HepG2 (cell line): ENCODE measurements around the gene EWSR1. TPM values are rescaled to one million over a fixed set of nuclear protein-coding genes. Genes with fewer than 3 reads are reported as not detected.

Experiments used
- ARID4A ChIP-seq: sonication (generic); formaldehyde crosslinking; IDR thresholded peaks from 2 replicates; pipeline ENCODE4 v1.5.0; 2020; ENCODE audit warnings: mild to moderate bottlenecking, missing genetic modification reagents, borderline replicate concordance
- ARNT ChIP-seq: fragments of 450-650 bp; IDR thresholded peaks from 2 replicates; pipeline ENCODE4 v1.6.1; 2017
- ATF7 ChIP-seq, 2 experiments: fragments of 450-650 bp in 1 of 2; sonication (generic) in 1 of 2; formaldehyde crosslinking in 1 of 2; IDR thresholded peaks; 2 replicates each; pipeline versions ENCODE4 v1.4.0 to v1.6.1; 2016 to 2020; ENCODE audit warnings: antibody characterized with exemption in 1 of 2, mild to moderate bottlenecking in 1 of 2, missing genetic modification reagents in 1 of 2
- BRCA1 ChIP-seq: sonication (generic); formaldehyde crosslinking; IDR thresholded peaks from 2 replicates; pipeline ENCODE4 v1.4.0; 2020; ENCODE audit warnings: missing genetic modification reagents
- DMAP1 ChIP-seq: IDR thresholded peaks from 2 replicates; pipeline ENCODE4 v1.6.1; 2016
- FOXO4 ChIP-seq: sonication (generic); formaldehyde crosslinking; conservative IDR thresholded peaks from 2 replicates; pipeline ENCODE4 v1.8.1; 2023; ENCODE audit warnings: missing genetic modification reagents
- HMG20B ChIP-seq: conservative IDR thresholded peaks from 2 replicates; pipeline ENCODE4 v1.6.1; 2016; ENCODE audit warnings: missing genetic modification reagents, missing compliant biosample characterization
- KDM6A ChIP-seq: IDR thresholded peaks from 2 replicates; pipeline ENCODE4 v1.6.1; 2016; ENCODE audit warnings: low read depth
- MIER2 ChIP-seq: IDR thresholded peaks from 2 replicates; pipeline ENCODE4 v1.6.1; 2016; ENCODE audit warnings: missing biosample characterization, missing genetic modification reagents
- MZF1 ChIP-seq: sonication (generic); formaldehyde crosslinking; IDR thresholded peaks from 2 replicates; pipeline ENCODE4 v1.8.1; 2023; ENCODE audit warnings: mild to moderate bottlenecking, missing genetic modification reagents, borderline replicate concordance
- NRL ChIP-seq: sonication (generic); formaldehyde crosslinking; IDR thresholded peaks from 2 replicates; pipeline ENCODE4 v1.5.0; 2020; ENCODE audit warnings: missing genetic modification reagents, mild to moderate bottlenecking, moderate library complexity, borderline replicate concordance
- ZBTB39 ChIP-seq: sonication (generic); formaldehyde crosslinking; IDR thresholded peaks from 2 replicates; pipeline ENCODE4 v1.5.0; 2020; ENCODE audit warnings: missing genetic modification reagents
- ZEB1 ChIP-seq: IDR thresholded peaks from 2 replicates; pipeline ENCODE4 v1.6.1; 2012; ENCODE audit warnings: mild to moderate bottlenecking, low read depth, inconsistent platforms; ENCODE audit not compliant: insufficient replicate concordance
- ZFP41 ChIP-seq: sonication (generic); formaldehyde crosslinking; IDR thresholded peaks from 2 replicates; pipeline ENCODE4 v1.4.0; 2020; ENCODE audit warnings: mild to moderate bottlenecking, missing genetic modification reagents, borderline replicate concordance
- ZNF207 ChIP-seq: fragments of 450-650 bp; IDR thresholded peaks from 2 replicates; pipeline ENCODE4 v1.6.1; 2016; ENCODE audit warnings: antibody characterized with exemption, borderline replicate concordance
- ZNF331 ChIP-seq: sonication (generic); formaldehyde crosslinking; IDR thresholded peaks from 2 replicates; pipeline ENCODE4 v1.4.0; 2020; ENCODE audit warnings: missing genetic modification reagents
- ZNF441 ChIP-seq: sonication (generic); formaldehyde crosslinking; IDR thresholded peaks from 2 replicates; pipeline ENCODE4 v1.7.0; 2021; ENCODE audit warnings: missing genetic modification reagents, borderline replicate concordance
- ZNF484 ChIP-seq: sonication (generic); formaldehyde crosslinking; IDR thresholded peaks from 2 replicates; pipeline ENCODE4 v1.5.1; 2020; ENCODE audit warnings: mild to moderate bottlenecking, low read depth, missing genetic modification reagents, borderline replicate concordance
- ZNF503 ChIP-seq: sonication (generic); formaldehyde crosslinking; IDR thresholded peaks from 2 replicates; pipeline ENCODE4 v1.4.0; 2020; ENCODE audit warnings: missing genetic modification reagents
- ZNF740 ChIP-seq: sonication (generic); formaldehyde crosslinking; IDR thresholded peaks from 2 replicates; pipeline ENCODE4 v1.4.0; 2020; ENCODE audit warnings: missing genetic modification reagents
- polyA plus RNA-seq, 8 experiments: library from polyadenylated mRNA; depleted of rRNA in 3 of 8; stranded (reverse) in 7 of 8; unstranded in 1 of 8; fragments of >200 nt; fragmentation: Illumina TruSeq in 4 of 8; extraction: Trizol in 4 of 8; gene quantifications; 2 replicates each; pipeline versions ENCODE4 v1.2.1 to v1.2.3, GENCODE V29; 2011 to 2016; ENCODE audit warnings: low read depth in 4 of 8, missing spikeins in 1 of 8, mixed read lengths in 1 of 8; ENCODE audit not compliant: insufficient read depth in 1 of 8
- total RNA-seq, 5 experiments: library from RNA; depleted of rRNA; stranded (reverse); fragments of >200 nt; fragmentation: Illumina TruSeq; extraction: Trizol; gene quantifications; 2 replicates each; pipeline ENCODE4 v1.2.3, GENCODE V29; 2016; ENCODE audit warnings: low read depth in 1 of 5

EWSR1 gene
- total and polyA plus RNA-seq, 2 of the 13 experiments (the other 11 are each of a cell fraction or from before 2014, with no cell fraction given) = 211 to 326 TPM

GRCh38 chr22:29268511-29269229 is 602 bp downstream of the EWSR1 start (continued):
- TF ChIP-seq FOXO4 = no peak
- TF ChIP-seq KDM6A (CRISPR knock-in tag) = no peak
- no peak for TF ChIP-seq ZFP41
- TF ChIP-seq ARID4A (CRISPR knock-in tag) = no peak
- TF ChIP-seq NRL (CRISPR knock-in tag) = no peak
- TF ChIP-seq ZNF441 = no peak; the same call in 1 of the 2 replicates
- TF ChIP-seq HMG20B (CRISPR knock-in tag) = no peak
- TF ChIP-seq MIER2 (CRISPR knock-in tag) = no peak
- TF ChIP-seq ZNF331 (CRISPR knock-in tag) = no peak
- TF ChIP-seq BRCA1 (CRISPR knock-in tag) = no peak
- TF ChIP-seq ZNF484 (CRISPR knock-in tag) = no peak
- TF ChIP-seq ZEB1 = peak; percentile 5
- no peak for TF ChIP-seq MZF1 (CRISPR knock-in tag)
- no peak for TF ChIP-seq DMAP1 (CRISPR knock-in tag)
- no peak for TF ChIP-seq ZBTB39
- TF ChIP-seq ZNF207 = no peak
- no peak; the same call in 1 of the 2 replicates for TF ChIP-seq ZNF740 (CRISPR knock-in tag)
- no peak for TF ChIP-seq ZNF503 (CRISPR knock-in tag)
- no peak for TF ChIP-seq ATF7 (IDR thresholded peaks at IDR 0.05)
- TF ChIP-seq ATF7 (CRISPR knock-in tag; IDR thresholded peaks at IDR 0.05) = no peak; the same call in 1 of the 2 replicates
- TF ChIP-seq ARNT = no peak
